DOHH2 (cell line): ENCODE results near the gene RO60.

Experiments
- CTCF ChIP-seq: fragments of 200-600 bp; sonication (generic); IDR thresholded peaks from one replicate; pipeline ENCODE4 v1.5.1; 2014; ENCODE audit warnings: antibody characterized with exemption, mild to moderate bottlenecking, low read depth, low read length; ENCODE audit not compliant: poor library complexity, severe bottlenecking
- EZH2phosphoT487 ChIP-seq: fragments of 200-600 bp; sonication (generic); IDR thresholded peaks from 2 replicates; pipeline ENCODE4 v1.6.1; 2017; ENCODE audit warnings: borderline replicate concordance, mild to moderate bottlenecking, antibody characterized with exemption, low read length, moderate library complexity, mixed read lengths

DNA sequence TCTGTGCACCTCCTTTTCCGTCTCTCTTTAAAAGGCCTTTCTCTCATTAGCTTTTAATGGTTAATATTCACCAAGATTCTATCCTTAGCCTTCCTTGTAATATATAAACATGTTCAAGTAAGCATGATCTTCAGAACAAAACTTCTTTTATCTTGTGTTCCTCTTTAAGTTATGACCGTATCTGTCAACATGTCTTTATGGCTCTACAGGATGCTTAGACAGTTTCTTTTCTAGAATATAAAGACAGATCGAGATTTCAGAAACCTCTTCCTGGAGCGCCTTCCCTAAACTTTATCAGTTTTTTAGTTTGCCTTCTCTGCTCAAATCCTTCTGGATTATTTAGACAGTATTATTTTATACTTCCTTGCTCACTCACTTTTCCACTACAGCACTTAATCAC, 7.2 kb downstream of the RO60 start:
- TF ChIP-seq CTCF = no peak
- TF ChIP-seq EZH2phosphoT487 = no peak
